Astrocyte (in vitro differentiated cells and primary cell): ENCODE results near the gene PPIL3. TPM values are rescaled to one million over a fixed set of nuclear protein-coding genes. Genes with fewer than 3 reads are reported as not detected.

Experiments used
- DNase-seq: peaks from one replicate; pipeline ENCODE4 v3.0.0-alpha.2; 2010; ENCODE audit warnings: low read depth
- FAIRE-seq: peaks from 2 replicates; lab custom pipeline; 2011; peaks lifted over from hg19 to GRCh38; lab: Jason Lieb, UNC
- H2AFZ ChIP-seq: 2 replicates; pipeline ENCODE4 v1.6.0; 2012; ENCODE audit warnings: low read depth, low read length, inconsistent platforms
- H3K27ac ChIP-seq: 2 replicates; pipeline ENCODE4 v1.5.1; 2011; ENCODE audit warnings: low read depth, low read length, inconsistent platforms
- H3K27me3 ChIP-seq: 2 replicates; pipeline ENCODE4 v1.6.0; 2011; ENCODE audit warnings: low read length, inconsistent platforms; ENCODE audit not compliant: insufficient read depth
- H3K36me3 ChIP-seq: 2 replicates; pipeline ENCODE4 v1.5.1; 2011; ENCODE audit warnings: low read length, inconsistent platforms; ENCODE audit not compliant: insufficient read depth
- H3K4me1 ChIP-seq: 2 replicates; pipeline ENCODE4 v1.5.1; 2011; ENCODE audit warnings: low read length, inconsistent platforms; ENCODE audit not compliant: insufficient read depth
- H3K4me2 ChIP-seq: 2 replicates; pipeline ENCODE4 v1.6.0; 2012; ENCODE audit warnings: low read length, inconsistent platforms
- H3K4me3 ChIP-seq: 2 replicates; pipeline ENCODE4 v1.5.1; 2011; ENCODE audit warnings: low read depth, mild to moderate bottlenecking, low read length, inconsistent platforms; ENCODE audit not compliant: insufficient read depth
- H3K79me2 ChIP-seq: 2 replicates; pipeline ENCODE4 v1.6.0; 2012; ENCODE audit warnings: mild to moderate bottlenecking, low read length, inconsistent platforms; ENCODE audit not compliant: insufficient read depth
- H3K9ac ChIP-seq: 2 replicates; pipeline ENCODE4 v1.6.0; 2012; ENCODE audit warnings: mild to moderate bottlenecking, low read length, inconsistent platforms
- H3K9me3 ChIP-seq: 2 replicates; pipeline ENCODE4 v1.5.1; 2012; ENCODE audit warnings: low read depth, mild to moderate bottlenecking, low read length, inconsistent platforms; ENCODE audit not compliant: insufficient read depth
- H4K20me1 ChIP-seq: 2 replicates; pipeline ENCODE4 v1.6.0; 2012; ENCODE audit warnings: low read length, inconsistent platforms; ENCODE audit not compliant: insufficient read depth
- H3K27ac Mint-ChIP-seq: one replicate; pipeline ENCODE4 v1.8.0; 2021; ENCODE audit warnings: mild to moderate bottlenecking, mixed read lengths; ENCODE audit not compliant: unreplicated experiment
- H3K27me3 Mint-ChIP-seq: one replicate; pipeline ENCODE4 v1.8.0; 2021; ENCODE audit warnings: low read depth, mixed read lengths; ENCODE audit not compliant: unreplicated experiment
- H3K36me3 Mint-ChIP-seq: one replicate; pipeline ENCODE4 v1.8.0; 2021; ENCODE audit warnings: low read depth, mixed read lengths; ENCODE audit not compliant: unreplicated experiment
- H3K4me1 Mint-ChIP-seq: one replicate; pipeline ENCODE4 v1.8.0; 2021; ENCODE audit warnings: low read depth, mixed read lengths; ENCODE audit not compliant: unreplicated experiment
- H3K4me3 Mint-ChIP-seq: one replicate; pipeline ENCODE4 v1.8.0; 2021; ENCODE audit warnings: mild to moderate bottlenecking, moderate library complexity, mixed read lengths; ENCODE audit not compliant: unreplicated experiment
- H3K9me3 Mint-ChIP-seq: one replicate; pipeline ENCODE4 v1.8.0; 2021; ENCODE audit warnings: mild to moderate bottlenecking, mixed read lengths; ENCODE audit not compliant: unreplicated experiment
- EZH2 ChIP-seq: IDR thresholded peaks from 2 replicates; pipeline ENCODE4 v1.6.1; 2012; ENCODE audit warnings: mild to moderate bottlenecking, low read length, inconsistent platforms; ENCODE audit not compliant: insufficient read depth
- total RNA-seq: library from RNA; stranded (reverse); gene quantifications from 2 replicates; pipeline ENCODE4 v1.2.1, GENCODE V29; 2021
- TF ChIP-seq, protein P1 (sequence below): IDR thresholded peaks from 2 replicates; pipeline ENCODE4 v1.5.1; 2011; ENCODE audit warnings: low read depth, mild to moderate bottlenecking, inconsistent platforms, low read length, moderate library complexity; ENCODE audit not compliant: insufficient read depth

PPIL3 gene
- total RNA-seq, 1 donor from 2014 or later, result 34.8 TPM

DNA sequence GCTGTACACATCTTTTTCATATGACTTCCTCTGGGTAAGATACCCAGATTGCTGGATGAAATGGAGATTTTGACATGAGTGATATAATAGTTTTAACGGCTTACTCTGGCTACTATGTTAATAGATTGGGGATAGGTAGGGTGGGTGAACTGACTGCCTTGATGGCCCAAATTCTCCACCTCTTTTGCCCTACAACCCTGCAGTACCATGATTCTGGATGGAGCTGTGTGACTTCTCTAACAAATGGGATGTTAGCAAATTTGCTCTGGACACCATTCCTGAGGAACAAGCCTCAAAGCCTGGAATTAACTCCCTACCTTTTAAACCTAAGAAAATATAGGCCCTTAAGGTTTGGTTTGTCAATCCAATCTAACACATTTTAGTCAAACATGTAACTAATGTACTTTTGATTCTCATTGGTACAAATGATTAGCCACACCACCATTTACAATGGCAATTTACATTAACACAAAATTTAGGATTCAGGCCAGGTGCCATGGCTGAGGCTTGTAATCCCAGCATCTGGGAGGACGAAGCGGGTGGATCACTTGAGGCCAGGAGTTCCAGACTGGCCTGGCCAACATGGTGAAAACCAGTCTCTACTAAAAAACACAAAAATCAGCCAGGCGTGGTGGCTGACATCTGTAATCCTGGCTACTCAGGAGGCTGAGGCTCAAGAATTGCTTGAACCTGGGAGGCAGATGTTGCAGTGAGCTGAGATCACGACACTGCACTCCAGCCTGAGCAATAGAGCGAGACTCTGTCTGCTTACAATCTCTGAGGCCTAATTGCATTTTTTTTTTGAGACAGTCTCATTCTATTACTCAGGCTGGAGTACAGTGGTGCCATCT is 37.3 kb downstream of the PPIL3 start:
- DNase-seq, result no peak
- Mint-ChIP-seq H3K9me3 (peaks cover 1% of the 10 kb centered on the region), H3K27ac (no peak overlapping the region), H3K4me1 (no peaks in the 10 kb centered on the region), H3K4me3 (peak overlapping the region; percentile 40), H3K36me3 (peaks cover 18% of the 10 kb centered on the region), H3K27me3 (no peaks in the 10 kb centered on the region)
- H3K4me2 ChIP-seq, result no peak overlapping the region
- H3K4me3 ChIP-seq, result no peak overlapping the region
- H3K4me1 ChIP-seq, result no peaks in the 10 kb centered on the region
- no peak for FAIRE-seq
- peaks cover 53% of the 10 kb centered on the region for H4K20me1 ChIP-seq
- H3K27me3 ChIP-seq, result no peaks in the 10 kb centered on the region
- no peaks in the 10 kb centered on the region for H3K9me3 ChIP-seq
- H3K79me2 ChIP-seq, result peaks cover 5% of the 10 kb centered on the region
- peaks cover 48% of the 10 kb centered on the region for H3K36me3 ChIP-seq
- H2AFZ ChIP-seq, result no peak overlapping the region
- H3K9ac ChIP-seq, result no peak overlapping the region
- no peak for TF ChIP-seq EZH2
- TF ChIP-seq, protein P1, sequence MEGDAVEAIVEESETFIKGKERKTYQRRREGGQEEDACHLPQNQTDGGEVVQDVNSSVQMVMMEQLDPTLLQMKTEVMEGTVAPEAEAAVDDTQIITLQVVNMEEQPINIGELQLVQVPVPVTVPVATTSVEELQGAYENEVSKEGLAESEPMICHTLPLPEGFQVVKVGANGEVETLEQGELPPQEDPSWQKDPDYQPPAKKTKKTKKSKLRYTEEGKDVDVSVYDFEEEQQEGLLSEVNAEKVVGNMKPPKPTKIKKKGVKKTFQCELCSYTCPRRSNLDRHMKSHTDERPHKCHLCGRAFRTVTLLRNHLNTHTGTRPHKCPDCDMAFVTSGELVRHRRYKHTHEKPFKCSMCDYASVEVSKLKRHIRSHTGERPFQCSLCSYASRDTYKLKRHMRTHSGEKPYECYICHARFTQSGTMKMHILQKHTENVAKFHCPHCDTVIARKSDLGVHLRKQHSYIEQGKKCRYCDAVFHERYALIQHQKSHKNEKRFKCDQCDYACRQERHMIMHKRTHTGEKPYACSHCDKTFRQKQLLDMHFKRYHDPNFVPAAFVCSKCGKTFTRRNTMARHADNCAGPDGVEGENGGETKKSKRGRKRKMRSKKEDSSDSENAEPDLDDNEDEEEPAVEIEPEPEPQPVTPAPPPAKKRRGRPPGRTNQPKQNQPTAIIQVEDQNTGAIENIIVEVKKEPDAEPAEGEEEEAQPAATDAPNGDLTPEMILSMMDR, result no peak
- H3K27ac ChIP-seq, result no peak overlapping the region

DNA sequence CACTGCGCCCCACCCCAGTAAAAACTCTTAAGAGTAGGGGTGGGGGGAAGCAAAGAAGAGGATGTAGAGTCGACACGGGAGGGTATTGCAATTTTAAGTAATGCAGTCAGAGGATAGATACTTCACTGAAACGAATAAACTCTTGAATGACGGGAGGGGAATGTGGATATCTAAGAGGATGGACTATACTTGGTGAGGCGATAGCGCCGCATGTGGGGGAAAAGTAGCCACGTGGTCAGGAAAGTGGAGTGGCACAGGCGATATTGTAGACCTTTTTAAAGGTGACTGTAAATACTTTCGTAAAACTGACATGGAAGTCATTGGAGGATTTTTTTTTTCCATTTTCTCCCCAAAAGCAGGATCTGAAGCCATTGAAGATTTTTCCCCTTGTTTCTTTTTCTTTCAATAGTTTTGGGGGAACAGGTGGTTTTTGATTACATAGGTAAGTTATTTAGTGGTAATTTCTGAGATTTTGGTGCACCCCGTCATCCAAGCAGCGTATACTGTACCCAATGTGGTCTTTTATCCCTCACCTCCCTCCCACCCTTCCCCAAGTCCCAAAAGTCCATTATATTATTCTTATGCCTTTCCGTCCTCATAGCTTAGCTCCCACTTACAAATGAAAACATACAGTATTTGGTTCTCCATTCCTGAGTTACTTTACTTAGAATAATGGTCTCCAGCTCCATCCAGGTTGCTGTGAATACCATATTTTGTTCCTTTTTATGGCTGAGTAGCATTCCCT is 38.2 kb downstream of the PPIL3 start:
- peaks cover 1% of the 10 kb centered on the region for H3K9me3 Mint-ChIP-seq
- Histone ChIP-seq H3K4me1 (no peaks in the 10 kb centered on the region), H2AFZ (no peak overlapping the region), H3K4me2 (no peak overlapping the region), H3K9me3 (no peaks in the 10 kb centered on the region), H3K27me3 (no peaks in the 10 kb centered on the region), H3K79me2 (no peaks in the 10 kb centered on the region), H3K9ac (no peak overlapping the region), H3K36me3 (peaks cover 43% of the 10 kb centered on the region), H4K20me1 (peaks cover 45% of the 10 kb centered on the region), H3K27ac (no peak overlapping the region), H3K4me3 (no peak overlapping the region)
- no peak for DNase-seq
- no peak for FAIRE-seq
- peak overlapping the region; percentile 11 for H3K27ac Mint-ChIP-seq
- no peaks in the 10 kb centered on the region for H3K27me3 Mint-ChIP-seq
- no peaks in the 10 kb centered on the region for H3K4me1 Mint-ChIP-seq
- TF ChIP-seq EZH2, result no peak
- TF ChIP-seq, protein P1, result no peak
- peaks cover 15% of the 10 kb centered on the region for H3K36me3 Mint-ChIP-seq
- peak overlapping the region; percentile 40 for H3K4me3 Mint-ChIP-seq
